Psoas muscle (tissue), 8 donors: ENCODE measurements around the gene KAT8. TPM values are rescaled to one million over a fixed set of nuclear protein-coding genes. Genes with fewer than 3 reads are reported as not detected.

ENCODE experiments used
- ATAC-seq, 4 donors: fragments of 200-7000 bp; cut with Tn5 transposase; one replicate each; pipeline ENCODE4 v1.9.1; 2020; ENCODE audit warnings: moderate library complexity in 3 of 4, mild to moderate bottlenecking in 2 of 4
- DNase-seq, 2 donors: peaks; one replicate each; pipeline ENCODE4 v3.0.0-alpha.2; 2020
- H3K27ac ChIP-seq: fragments of 200-600 bp; one replicate; pipeline ENCODE4 v1.8.0; 2022
- H3K27me3 ChIP-seq, 3 donors: fragments of 200-600 bp in 1 of 3; one replicate each; pipeline versions ENCODE4 v1.6.1 to v1.8.0; 2013 to 2022; ENCODE audit warnings: low read length in 2 of 3, mild to moderate bottlenecking in 2 of 3, moderate library complexity in 1 of 3; ENCODE audit not compliant: insufficient read depth in 3 of 3
- H3K36me3 ChIP-seq, 2 donors: fragments of 200-600 bp in 1 of 2; one replicate each; pipeline versions ENCODE4 v1.6.1 to v1.8.0; 2013 to 2022; ENCODE audit warnings: low read depth in 1 of 2, mild to moderate bottlenecking in 1 of 2, moderate library complexity in 1 of 2; ENCODE audit not compliant: insufficient read depth in 1 of 2
- H3K4me1 ChIP-seq: fragments of 200-600 bp; one replicate; pipeline ENCODE4 v1.8.0; 2022
- H3K4me3 ChIP-seq: fragments of 200-600 bp; one replicate; pipeline ENCODE4 v1.8.0; 2022; ENCODE audit warnings: mild to moderate bottlenecking
- H3K9me3 ChIP-seq: fragments of 200-600 bp; one replicate; pipeline ENCODE4 v1.8.0; 2022
- CTCF ChIP-seq: fragments of 200-600 bp; IDR thresholded peaks from one replicate; pipeline ENCODE4 v1.8.0; 2022; ENCODE audit warnings: antibody characterized with exemption
- WGBS, 3 donors: extraction: QIAGEN DNeasy Blood & Tissue Kit; methylation state at CpG; one replicate each; pipeline versions ENCODE4 v1.1.6 to v1.1.7; 2013; 5-methylcytosine and 5-hydroxymethylcytosine counted together
- intact Hi-C, 2 donors: fragments of 100-400 bp; cut with DNase I; formaldehyde crosslinking; loops; one replicate each; pipeline versions ENCODE4 v1.11.0 to v1.14.2; 2022
- polyA plus RNA-seq, 3 donors: library from polyadenylated mRNA; stranded (reverse); fragments of 200-250 nt; gene quantifications; one replicate each; pipeline ENCODE4 v1.2.3, GENCODE V29; 2013
- total RNA-seq, 4 donors: library from RNA; stranded (reverse); fragmentation: NEBNext Ultra II Directional in 2 of 4; extraction: Animal tissue kit (Norgen Biotek cat#: 25700) in 2 of 4; gene quantifications; one replicate each; pipeline versions ENCODE4 v1.2.1 to v1.2.4, GENCODE V29; 2021 to 2023
- donor health status: healthy with polysubstance abuse.
- donor health status: DM: no; HTN: no; CAD: no; lungs with moderate emphysema.
- donor health status: Bipolar disorder and iron deficiency.
- donor health status: healthy.
- donor health status: DM: yes; HTN: yes; CAD: no.
- donor health status: DM: no; HTN: no; CAD: no.
- donor health status: DM: no; HTN: no; CAD: no.
- donor health status: DM: yes; HTN: yes; CAD: no.

The KAT8 gene
- total and polyA plus RNA-seq, 7 donors, result 36.1 to 75.4 (median 52.7) TPM

- no peaks in the 10 kb centered on the region for H3K9me3 ChIP-seq
- TF ChIP-seq CTCF, result no peak
- no peak overlapping the region for H3K4me3 ChIP-seq
- H3K27me3 ChIP-seq, result no peaks in the 10 kb centered on the region
- peaks cover 0 to 62% of the 10 kb centered on the region in 2 donors for H3K36me3 ChIP-seq
- DNase-seq (no peak), ATAC-seq (no peak)
- H3K4me1 ChIP-seq, result peaks cover 15% of the 10 kb centered on the region
- intact Hi-C loops, result no loop called here
- WGBS, 3 donors, result 90 to 96% (median 92%) methylated on average over 16 of the region's 16 CpGs
- no peak overlapping the region for H3K27ac ChIP-seq
Measured at GRCh38 chr16:31120129-31120528, 2.7 kb downstream of the KAT8 start.

- Histone ChIP-seq H3K4me3 (no peak overlapping the region), H3K4me1 (peaks cover 27% of the 10 kb centered on the region), H3K27me3 (no peaks in the 10 kb centered on the region), H3K36me3 (peaks cover 4 to 88% of the 10 kb centered on the region in 2 donors), H3K9me3 (no peaks in the 10 kb centered on the region), H3K27ac (no peak overlapping the region)
- intact Hi-C loops, result no loop called here
- WGBS, 3 donors, result 93 to 96% (median 94%) methylated on average over 3 of the region's 3 CpGs
- no peak for TF ChIP-seq CTCF
- DNase-seq, result no peak
- ATAC-seq, result no peak
Measured at GRCh38 chr16:31125844-31126243, 8.4 kb downstream of the KAT8 start.

GRCh38 chr16:31127182-31127581, 9.7 kb downstream of the KAT8 start:
- H3K9me3 ChIP-seq, result no peaks in the 10 kb centered on the region
- TF ChIP-seq CTCF, result no peak
- H3K27me3 ChIP-seq, result no peaks in the 10 kb centered on the region
- peak overlapping the region; percentile 63 for H3K27ac ChIP-seq
- peaks cover 27% of the 10 kb centered on the region for H3K4me1 ChIP-seq
- H3K36me3 ChIP-seq, result peaks cover 4 to 89% of the 10 kb centered on the region in 2 donors
- DNase-seq (no peak), ATAC-seq (peak; percentile 46 to 82 (median 60))
- H3K4me3 ChIP-seq, result no peak overlapping the region
- 31 to 59% (median 57%) methylated on average over 13 of the region's 13 CpGs for WGBS, 3 donors
- intact Hi-C loops, result no loop called here

GRCh38 chr16:31128711-31129567, 11.5 kb downstream of the KAT8 start:
- WGBS, 3 donors, result 66 to 71% (median 69%) methylated on average over 14 of the region's 14 CpGs
- DNase-seq, result no peak
- intact Hi-C loops, result no loop called here

More at GRCh38 chr16:31128711-31129567, 11.5 kb downstream of the KAT8 start:
- no peaks in the 10 kb centered on the region for H3K27me3 ChIP-seq
- TF ChIP-seq CTCF, result no peak
- peaks cover 4 to 75% of the 10 kb centered on the region in 2 donors for H3K36me3 ChIP-seq
- H3K27ac ChIP-seq, result peak overlapping the region; percentile 63
- H3K4me1 ChIP-seq, result peaks cover 27% of the 10 kb centered on the region
- peak; percentile 35 to 44 (median 39) for ATAC-seq
- H3K9me3 ChIP-seq, result no peaks in the 10 kb centered on the region
- no peak overlapping the region for H3K4me3 ChIP-seq
